Mucosa of rectum (tissue), 2 donors: Measurements from ENCODE around the gene EYA3.
A peak's percentile ranks its signal among the peaks of the same experiment; 100 is the strongest.

Experiments
- H3K27ac ChIP-seq, 2 donors: one replicate each; pipeline ENCODE4 v1.7.0; 2013; ENCODE audit warnings: inconsistent platforms in 2 of 2, low read depth in 2 of 2, low read length in 2 of 2
- H3K27me3 ChIP-seq, 2 donors: one replicate each; pipeline ENCODE4 v1.7.0; 2013; ENCODE audit warnings: low read length in 2 of 2; ENCODE audit not compliant: control insufficient read depth in 2 of 2, insufficient read depth in 2 of 2
- H3K36me3 ChIP-seq, 2 donors: one replicate each; pipeline ENCODE4 v1.7.0; 2013; ENCODE audit warnings: low read length in 2 of 2; ENCODE audit not compliant: control insufficient read depth in 2 of 2, insufficient read depth in 2 of 2
- H3K4me1 ChIP-seq, 2 donors: one replicate each; pipeline ENCODE4 v1.7.0; 2013; ENCODE audit warnings: low read length in 2 of 2, mild to moderate bottlenecking in 1 of 2; ENCODE audit not compliant: control insufficient read depth in 2 of 2, insufficient read depth in 2 of 2
- H3K4me3 ChIP-seq, 2 donors: one replicate each; pipeline ENCODE4 v1.7.0; 2013; ENCODE audit warnings: low read length in 2 of 2
- H3K9ac ChIP-seq, 2 donors: one replicate each; pipeline ENCODE4 v1.7.0; 2013; ENCODE audit warnings: low read length in 2 of 2, low read depth in 1 of 2, mild to moderate bottlenecking in 1 of 2
- H3K9me3 ChIP-seq, 2 donors: one replicate each; pipeline ENCODE4 v1.7.0; 2013; ENCODE audit warnings: low read length in 2 of 2; ENCODE audit not compliant: control insufficient read depth in 2 of 2
- donor health status: healthy.
- donor health status: Normal muscosa, but diverticular disease.

Gene EYA3

GRCh38 chr1:28056129-28056925 is 32.1 kb downstream of the EYA3 start:
- Histone ChIP-seq H3K4me1 (peaks cover 0 to 3% of the 10 kb centered on the region in 2 donors), H3K9ac (no peak overlapping the region), H3K36me3 (peaks cover 4 to 9% of the 10 kb centered on the region in 2 donors), H3K4me3 (no peak overlapping the region), H3K9me3 (no peaks in the 10 kb centered on the region), H3K27ac (no peak overlapping the region), H3K27me3 (no peaks in the 10 kb centered on the region)

- H3K9me3 ChIP-seq, result no peaks in the 10 kb centered on the region
- H3K27ac ChIP-seq, result no peak overlapping the region
- H3K36me3 ChIP-seq, result peaks cover 6 to 14% of the 10 kb centered on the region in 2 donors
These were observed 37.6 kb downstream of the EYA3 start for GRCh38 chr1:28050776-28051175.

GRCh38 chr1:28046716-28047115 is 41.7 kb downstream of the EYA3 start:
- Histone ChIP-seq H3K9me3 (no peaks in the 10 kb centered on the region), H3K27ac (no peak overlapping the region), H3K36me3 (peaks cover 6 to 9% of the 10 kb centered on the region in 2 donors), H3K4me3 (no peak overlapping the region), H3K27me3 (no peaks in the 10 kb centered on the region), H3K4me1 (no peaks in the 10 kb centered on the region), H3K9ac (no peak overlapping the region)

More at GRCh38 chr1:28050776-28051175, 37.6 kb downstream of the EYA3 start:
- no peak overlapping the region for H3K4me3 ChIP-seq
- no peaks in the 10 kb centered on the region for H3K4me1 ChIP-seq
- H3K27me3 ChIP-seq, result no peaks in the 10 kb centered on the region
- no peak overlapping the region for H3K9ac ChIP-seq

- Histone ChIP-seq H3K9me3 (no peaks in the 10 kb centered on the region), H3K4me3 (no peak overlapping the region), H3K4me1 (no peaks in the 10 kb centered on the region), H3K36me3 (peaks cover 6 to 10% of the 10 kb centered on the region in 2 donors), H3K27ac (no peak overlapping the region), H3K9ac (no peak overlapping the region), H3K27me3 (no peaks in the 10 kb centered on the region)
These were observed 42.6 kb downstream of the EYA3 start for GRCh38 chr1:28045777-28046176.

- Histone ChIP-seq H3K9ac (no peak overlapping the region), H3K36me3 (peaks cover 6 to 15% of the 10 kb centered on the region in 2 donors), H3K27ac (no peak overlapping the region), H3K9me3 (no peaks in the 10 kb centered on the region), H3K4me1 (no peaks in the 10 kb centered on the region), H3K27me3 (no peaks in the 10 kb centered on the region), H3K4me3 (no peak overlapping the region)
These were observed 44.0 kb downstream of the EYA3 start for GRCh38 chr1:28044399-28044798.

- no peaks in the 10 kb centered on the region for H3K27me3 ChIP-seq
- H3K9me3 ChIP-seq, result no peaks in the 10 kb centered on the region
- no peak overlapping the region for H3K27ac ChIP-seq
- no peaks in the 10 kb centered on the region for H3K4me1 ChIP-seq
- H3K36me3 ChIP-seq, result peaks cover 11 to 12% of the 10 kb centered on the region in 2 donors
- H3K9ac ChIP-seq, result no peak overlapping the region
- H3K4me3 ChIP-seq, result no peak overlapping the region
These were observed 49.1 kb downstream of the EYA3 start for GRCh38 chr1:28039341-28039740.

- H3K4me3 ChIP-seq, result no peak overlapping the region
- H3K27me3 ChIP-seq, result no peaks in the 10 kb centered on the region
- no peak overlapping the region for H3K9ac ChIP-seq
- H3K27ac ChIP-seq, result no peak overlapping the region
- H3K9me3 ChIP-seq, result no peaks in the 10 kb centered on the region
- no peaks in the 10 kb centered on the region for H3K4me1 ChIP-seq
- peaks cover 11 to 12% of the 10 kb centered on the region in 2 donors for H3K36me3 ChIP-seq
These were observed 50.5 kb downstream of the EYA3 start for GRCh38 chr1:28037946-28038345.

GRCh38 chr1:28037206-28037605 is 51.2 kb downstream of the EYA3 start:
- Histone ChIP-seq H3K4me1 (no peaks in the 10 kb centered on the region), H3K27me3 (no peaks in the 10 kb centered on the region), H3K9me3 (no peaks in the 10 kb centered on the region), H3K4me3 (no peak overlapping the region), H3K36me3 (peaks cover 11 to 12% of the 10 kb centered on the region in 2 donors), H3K9ac (no peak overlapping the region), H3K27ac (no peak overlapping the region)

GRCh38 chr1:28036431-28036830 is 52.0 kb downstream of the EYA3 start:
- Histone ChIP-seq H3K9ac (no peak overlapping the region), H3K36me3 (peaks cover 11 to 15% of the 10 kb centered on the region in 2 donors), H3K27ac (no peak overlapping the region), H3K27me3 (no peaks in the 10 kb centered on the region), H3K4me1 (no peaks in the 10 kb centered on the region), H3K9me3 (no peaks in the 10 kb centered on the region), H3K4me3 (no peak overlapping the region)

- Histone ChIP-seq H3K36me3 (peaks cover 11 to 12% of the 10 kb centered on the region in 2 donors), H3K9me3 (no peaks in the 10 kb centered on the region), H3K27ac (no peak overlapping the region), H3K27me3 (no peaks in the 10 kb centered on the region), H3K4me1 (no peaks in the 10 kb centered on the region), H3K9ac (no peak overlapping the region), H3K4me3 (peak overlapping the region in 1 of 2 donors; percentile 10)
These were observed 53.0 kb downstream of the EYA3 start for GRCh38 chr1:28035420-28035819.
